AG10803 (cell line): ENCODE results near the gene UGT3A1.
"Not testable (repeated sequence)": the region's sequence is repeated elsewhere in the genome, so short reads cannot be mapped to it uniquely, and the experiment has no call there.

Source experiments
- DNase-seq: peaks from one replicate; pipeline ENCODE4 v3.0.0; 2010; ENCODE audit warnings: low read depth
- H3K4me3 ChIP-seq: 2 replicates; pipeline ENCODE4 v1.5.1; 2011; ENCODE audit warnings: mild to moderate bottlenecking, low read length, control low read depth
- TF ChIP-seq, protein P1 (sequence below): conservative IDR thresholded peaks from 2 replicates; pipeline ENCODE4 v1.5.1; 2011; ENCODE audit warnings: mild to moderate bottlenecking, low read length, control low read depth, inconsistent platforms

The UGT3A1 gene

DNA sequence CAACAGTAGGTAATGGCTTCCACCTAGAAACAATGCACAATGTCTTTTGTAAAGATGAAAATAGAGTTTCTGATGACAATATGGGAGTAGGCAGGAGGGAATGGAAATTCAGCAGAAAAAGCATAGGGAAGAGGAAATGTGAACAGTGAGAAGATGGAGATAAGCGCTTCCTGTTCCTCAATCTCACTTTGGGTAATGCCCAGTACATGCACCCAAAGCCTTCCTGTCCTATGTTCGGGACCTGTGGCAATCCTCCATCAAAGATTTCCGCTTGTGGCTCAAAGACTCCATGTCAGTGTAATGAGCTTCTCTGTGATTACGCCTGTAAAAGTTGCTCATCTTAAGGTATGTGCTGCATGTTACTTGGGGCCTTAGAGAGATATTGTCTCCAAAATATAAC lies 2.7 kb downstream of the UGT3A1 start:
- H3K4me3 ChIP-seq, result no peak overlapping the region
- DNase-seq, result no peak
- TF ChIP-seq, protein P1, sequence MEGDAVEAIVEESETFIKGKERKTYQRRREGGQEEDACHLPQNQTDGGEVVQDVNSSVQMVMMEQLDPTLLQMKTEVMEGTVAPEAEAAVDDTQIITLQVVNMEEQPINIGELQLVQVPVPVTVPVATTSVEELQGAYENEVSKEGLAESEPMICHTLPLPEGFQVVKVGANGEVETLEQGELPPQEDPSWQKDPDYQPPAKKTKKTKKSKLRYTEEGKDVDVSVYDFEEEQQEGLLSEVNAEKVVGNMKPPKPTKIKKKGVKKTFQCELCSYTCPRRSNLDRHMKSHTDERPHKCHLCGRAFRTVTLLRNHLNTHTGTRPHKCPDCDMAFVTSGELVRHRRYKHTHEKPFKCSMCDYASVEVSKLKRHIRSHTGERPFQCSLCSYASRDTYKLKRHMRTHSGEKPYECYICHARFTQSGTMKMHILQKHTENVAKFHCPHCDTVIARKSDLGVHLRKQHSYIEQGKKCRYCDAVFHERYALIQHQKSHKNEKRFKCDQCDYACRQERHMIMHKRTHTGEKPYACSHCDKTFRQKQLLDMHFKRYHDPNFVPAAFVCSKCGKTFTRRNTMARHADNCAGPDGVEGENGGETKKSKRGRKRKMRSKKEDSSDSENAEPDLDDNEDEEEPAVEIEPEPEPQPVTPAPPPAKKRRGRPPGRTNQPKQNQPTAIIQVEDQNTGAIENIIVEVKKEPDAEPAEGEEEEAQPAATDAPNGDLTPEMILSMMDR, result no peak

DNA sequence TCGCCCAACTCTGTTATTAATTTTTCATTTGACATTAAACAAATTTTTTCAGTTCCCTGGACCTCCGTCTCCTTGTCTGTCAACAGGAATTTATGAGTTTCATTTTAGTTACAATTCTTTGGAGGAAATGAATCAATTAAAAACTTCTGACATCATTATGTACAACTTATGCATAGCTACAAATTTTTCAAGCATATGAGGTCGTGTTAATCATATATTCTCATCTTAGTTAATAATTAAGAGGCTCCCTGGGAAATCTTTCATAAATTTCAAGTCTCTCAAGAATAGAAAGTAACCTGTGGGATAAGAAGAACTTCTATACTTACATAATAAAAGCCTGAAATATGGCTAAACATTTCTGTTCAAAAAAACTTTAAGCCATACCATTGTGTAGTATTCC lies 3.4 kb downstream of the UGT3A1 start:
- no peak overlapping the region for H3K4me3 ChIP-seq
- DNase-seq, result no peak
- TF ChIP-seq, protein P1, result no peak

DNA sequence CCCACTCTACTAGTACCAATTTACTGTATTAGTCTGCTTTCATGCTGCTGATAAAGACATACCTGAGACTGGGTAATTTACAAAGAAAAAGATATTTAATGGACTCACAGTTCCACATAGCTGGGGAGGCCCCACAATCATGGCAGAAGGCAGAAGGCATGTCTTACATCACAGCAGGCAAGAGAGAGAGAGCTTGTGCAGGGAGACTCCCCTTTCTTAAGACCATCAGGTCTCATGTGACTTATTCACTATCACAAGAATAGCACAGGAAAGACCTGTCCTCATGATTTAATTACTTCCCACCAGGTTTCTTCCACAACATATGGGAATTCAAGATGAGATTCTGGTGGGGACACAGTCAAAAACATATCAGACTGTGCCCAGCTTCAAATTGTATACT lies 11.5 kb downstream of the UGT3A1 start:
- TF ChIP-seq, protein P1, result no peak
- no peak for DNase-seq
- no peak overlapping the region for H3K4me3 ChIP-seq

DNA sequence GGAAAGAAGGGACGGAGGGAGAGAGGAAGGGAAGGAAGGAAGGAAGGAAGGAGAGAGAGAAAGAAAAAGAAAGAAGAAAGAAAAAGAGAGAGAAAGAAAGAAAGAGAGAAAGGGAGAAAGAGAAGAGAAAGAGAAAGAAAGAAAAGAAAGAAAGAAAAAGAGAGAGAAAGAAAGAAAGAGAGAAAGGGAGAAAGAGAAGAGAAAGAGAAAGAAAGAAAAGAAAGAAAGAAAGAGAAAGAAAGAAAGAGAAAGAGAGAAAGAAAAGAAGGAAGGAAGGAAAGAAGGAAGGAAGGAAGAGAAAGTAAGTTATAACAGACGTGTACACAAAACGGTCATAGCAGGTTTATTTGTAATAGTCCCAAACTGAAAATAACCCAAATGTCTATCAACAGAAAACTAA lies 14.3 kb downstream of the UGT3A1 start:
- not testable (repeated sequence) for DNase-seq, H3K4me3 ChIP-seq

DNA sequence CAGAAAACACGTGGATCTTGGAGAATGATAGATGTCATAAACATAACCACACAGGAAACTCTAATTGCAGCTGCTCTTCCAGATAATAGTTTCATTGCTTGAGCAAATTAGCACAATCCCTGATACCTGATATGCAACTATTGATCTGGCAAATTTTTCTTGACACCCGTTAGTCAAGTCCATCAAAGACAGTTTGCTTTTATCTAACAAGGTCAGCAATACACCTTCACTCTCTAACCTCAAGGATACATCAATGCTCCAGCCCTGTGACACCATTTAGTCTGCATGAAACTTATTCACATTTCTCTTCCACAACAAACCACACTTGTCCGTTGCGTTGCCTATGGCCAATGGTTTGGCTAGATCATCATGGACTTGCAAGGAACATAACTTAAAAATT lies 16.6 kb downstream of the UGT3A1 start:
- DNase-seq, result no peak
- TF ChIP-seq, protein P1, result no peak
- H3K4me3 ChIP-seq, result no peak overlapping the region

DNA sequence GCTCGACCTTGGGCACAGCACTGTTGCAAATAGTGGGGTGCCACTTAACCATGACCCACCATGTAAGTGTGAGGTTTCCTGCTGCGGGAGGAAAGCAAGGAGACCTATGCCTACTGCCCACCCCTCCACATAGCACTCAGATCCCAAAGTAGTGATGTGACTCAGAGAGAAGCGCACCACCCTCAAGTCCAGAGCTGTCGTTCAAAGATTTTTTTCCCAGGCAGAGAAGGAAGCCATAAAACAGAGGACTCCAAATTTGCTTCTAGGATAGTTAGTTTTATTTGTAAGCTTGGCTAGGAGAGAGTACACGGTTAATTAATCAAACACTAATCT lies 19.3 kb downstream of the UGT3A1 start:
- H3K4me3 ChIP-seq, result no peak overlapping the region
- TF ChIP-seq, protein P1, result no peak
- no peak for DNase-seq

DNA sequence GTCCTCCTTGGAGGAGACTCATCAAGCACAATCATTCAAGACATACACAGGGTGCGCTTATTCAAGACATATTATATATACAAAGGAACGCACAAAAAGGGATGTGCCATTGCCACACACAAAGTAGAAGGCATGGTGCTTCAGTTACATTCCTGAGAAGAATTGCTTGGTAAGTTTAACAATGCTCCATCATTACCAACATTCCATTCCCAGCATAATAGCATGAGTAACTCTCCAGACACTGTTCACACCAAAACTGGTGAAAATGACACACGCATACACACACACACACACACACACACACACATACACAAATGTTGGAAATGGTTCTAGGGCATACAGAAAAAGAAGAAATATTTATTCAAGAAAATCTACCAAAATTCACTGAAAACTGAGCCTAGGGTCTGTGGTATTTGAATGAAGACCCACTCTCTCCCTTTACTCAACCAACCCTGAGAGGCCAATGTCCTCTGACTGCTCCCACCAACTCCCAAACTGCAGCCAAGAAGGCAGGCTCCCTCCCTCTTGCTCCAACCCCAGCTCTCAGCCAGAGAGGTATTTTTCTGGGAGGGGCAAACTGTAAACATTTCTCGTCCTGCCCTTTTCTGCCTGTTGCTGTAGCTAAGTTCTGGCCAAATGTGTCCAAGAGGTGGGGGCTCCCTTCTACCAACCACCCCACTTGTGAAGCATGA lies 19.9 kb downstream of the UGT3A1 start:
- TF ChIP-seq, protein P1, result no peak
- H3K4me3 ChIP-seq, result no peak overlapping the region
- DNase-seq, result peak; percentile 54
